Activated CD8-positive, alpha-beta memory T cell treated with anti-CD3 and anti-CD28 coated beads for 48 hours (primary cell): ENCODE data around the gene MAD1L1.

Experiments used
- DNase-seq, 3 experiments: peaks; one replicate each; pipeline ENCODE4 v3.0.0-alpha.2; 2020; ENCODE audit warnings: low read depth in 2 of 3, low spot score in 2 of 3

Gene MAD1L1

GRCh38 chr7:2016761-2017480 is 215.8 kb downstream of the MAD1L1 start:
- DNase-seq, result no peak

GRCh38 chr7:2016021-2016631 is 216.6 kb downstream of the MAD1L1 start:
- no peak for DNase-seq

- DNase-seq, result no peak
Measured at GRCh38 chr7:2015251-2015871, 217.4 kb downstream of the MAD1L1 start.

- DNase-seq, result no peak
Measured at GRCh38 chr7:2014391-2015241, 218.1 kb downstream of the MAD1L1 start.

GRCh38 chr7:2013381-2014311 is 219.1 kb downstream of the MAD1L1 start:
- DNase-seq, result no peak

- no peak for DNase-seq
Measured at GRCh38 chr7:2012981-2013380, 219.8 kb downstream of the MAD1L1 start.

- no peak for DNase-seq
Measured at GRCh38 chr7:2012044-2012900, 220.5 kb downstream of the MAD1L1 start.

GRCh38 chr7:2011266-2012043 is 221.3 kb downstream of the MAD1L1 start:
- no peak for DNase-seq

- DNase-seq, result no peak
Measured at GRCh38 chr7:2010551-2011265, 222.0 kb downstream of the MAD1L1 start.

- DNase-seq, result no peak
Measured at GRCh38 chr7:2010101-2010500, 222.6 kb downstream of the MAD1L1 start.

GRCh38 chr7:2009541-2010001 is 223.2 kb downstream of the MAD1L1 start:
- no peak for DNase-seq

- DNase-seq, result no peak
Measured at GRCh38 chr7:2008936-2009540, 223.7 kb downstream of the MAD1L1 start.

- no peak for DNase-seq
Measured at GRCh38 chr7:2008101-2008935, 224.4 kb downstream of the MAD1L1 start.

GRCh38 chr7:2007551-2007950 is 225.2 kb downstream of the MAD1L1 start:
- no peak for DNase-seq

GRCh38 chr7:2006921-2007381 is 225.8 kb downstream of the MAD1L1 start:
- DNase-seq, result no peak

GRCh38 chr7:2006231-2006771 is 226.4 kb downstream of the MAD1L1 start:
- DNase-seq, result no peak
